H1 (cell line): ENCODE data around the gene C17orf114. TPM values are rescaled to one million over a fixed set of nuclear protein-coding genes. Genes with fewer than 3 reads are reported as not detected.

Source experiments
- CREB1 ChIP-seq: IDR thresholded peaks from 2 replicates; pipeline ENCODE4 v1.6.1; 2012; ENCODE audit warnings: inconsistent platforms
- polyA plus RNA-seq, 7 experiments: library from polyadenylated mRNA; depleted of rRNA in 3 of 7; stranded (reverse) in 5 of 7; unstranded in 2 of 7; fragments of >200 nt in 5 of 7; fragments of 200-250 nt in 2 of 7; gene quantifications; 1 replicate in 5 of 7; 2 replicates in 1 of 7; 4 replicates in 1 of 7; pipeline versions ENCODE4 v1.2.1 to v1.2.3, GENCODE V29; 2011 to 2013; ENCODE audit warnings: missing spikeins in 2 of 7, mixed read lengths in 2 of 7
- total RNA-seq: library from RNA; stranded (reverse); fragmentation: NEBNext Ultra II Directional; extraction: Animal tissue kit (Norgen Biotek cat#: 25700); gene quantifications from 2 replicates; pipeline ENCODE4 v1.2.1, GENCODE V29; 2021

The C17orf114 gene

GRCh38 chr17:4751932-4752331 is 50.2 kb downstream of the C17orf114 start (continued):
- TF ChIP-seq CREB1, result no peak

Other genes starting within 250 kb of the C17orf114 start
- 151 and 153 TPM in 2 replicates for gene MYBBP1A, start 246.9 kb downstream of the C17orf114 start, total RNA-seq
- gene MYBBP1A, start 246.9 kb downstream of the C17orf114 start, polyA plus RNA-seq (2011; rRNA removed), result 46.8 and 79.9 TPM in 2 replicates
- not detected in 2 replicates for gene GGT6, start 241.8 kb downstream of the C17orf114 start, total RNA-seq
- gene GGT6, start 241.8 kb downstream of the C17orf114 start, polyA plus RNA-seq (2011; rRNA removed), result 0.18 and 0.30 TPM in 2 replicates
- 3.7 and 4.5 TPM in 2 replicates for gene SMTNL2, start 217.8 kb downstream of the C17orf114 start, total RNA-seq
- gene SMTNL2, start 217.8 kb downstream of the C17orf114 start, polyA plus RNA-seq (2011; rRNA removed), result 3.6 and 4.6 TPM in 2 replicates
- 1.5 TPM in 2 replicates for gene ALOX15, start 160.7 kb downstream of the C17orf114 start, total RNA-seq
- 1.7 and 2.2 TPM in 2 replicates for gene ALOX15, start 160.7 kb downstream of the C17orf114 start, polyA plus RNA-seq (2011; rRNA removed)
- 184 and 185 TPM in 2 replicates for gene PELP1, start 98.2 kb downstream of the C17orf114 start, total RNA-seq
- gene PELP1, start 98.2 kb downstream of the C17orf114 start, polyA plus RNA-seq (2011; rRNA removed), result 75.6 and 160 TPM in 2 replicates
- gene ARRB2, start 91.7 kb downstream of the C17orf114 start, total RNA-seq, result 95.6 and 101 TPM in 2 replicates
- 72.4 and 96.0 TPM in 2 replicates for gene ARRB2, start 91.7 kb downstream of the C17orf114 start, polyA plus RNA-seq (2011; rRNA removed)
- 18.8 and 21.6 TPM in 2 replicates for gene MED11, start 70.9 kb downstream of the C17orf114 start, total RNA-seq
- gene MED11, start 70.9 kb downstream of the C17orf114 start, polyA plus RNA-seq (2011; rRNA removed), result 36.0 and 40.0 TPM in 2 replicates
- gene ZMYND15, start 62.5 kb downstream of the C17orf114 start, total RNA-seq, result 0.48 and 0.58 TPM in 2 replicates
- 0.53 and 0.86 TPM in 2 replicates for gene ZMYND15, start 62.5 kb downstream of the C17orf114 start, polyA plus RNA-seq (2011; rRNA removed)
- gene CXCL16, start 62.4 kb downstream of the C17orf114 start, total RNA-seq, result 3.5 and 3.9 TPM in 2 replicates
- 4.8 and 5.2 TPM in 2 replicates for gene CXCL16, start 62.4 kb downstream of the C17orf114 start, polyA plus RNA-seq (2011; rRNA removed)
- gene TM4SF5, start 30.4 kb downstream of the C17orf114 start, total RNA-seq, result not detected in 2 replicates
- gene TM4SF5, start 30.4 kb downstream of the C17orf114 start, polyA plus RNA-seq (2011; rRNA removed), result not detected in 2 replicates
- gene VMO1, start 16.0 kb downstream of the C17orf114 start, total RNA-seq, result not detected in 2 replicates
- 0.30 and 0.78 TPM in 2 replicates for gene VMO1, start 16.0 kb downstream of the C17orf114 start, polyA plus RNA-seq (2011; rRNA removed)
- gene GLTPD2, start 13.4 kb downstream of the C17orf114 start, total RNA-seq, result not detected in 2 replicates
- gene GLTPD2, start 13.4 kb downstream of the C17orf114 start, polyA plus RNA-seq (2011; rRNA removed), result 0.06 TPM in 1 of 2 replicates, not detected in the other
- gene PSMB6, start 6.2 kb downstream of the C17orf114 start, total RNA-seq, result 264 and 278 TPM in 2 replicates
- 635 and 737 TPM in 2 replicates for gene PSMB6, start 6.2 kb downstream of the C17orf114 start, polyA plus RNA-seq (2011; rRNA removed)
- gene PLD2, start 4.8 kb upstream of the C17orf114 start, total RNA-seq, result 48.4 and 53.0 TPM in 2 replicates
- gene PLD2, start 4.8 kb upstream of the C17orf114 start, polyA plus RNA-seq (2011; rRNA removed), result 44.3 and 59.8 TPM in 2 replicates
- gene MINK1, start 31.0 kb upstream of the C17orf114 start, total RNA-seq, result 74.4 and 77.7 TPM in 2 replicates
- 26.9 and 44.8 TPM in 2 replicates for gene MINK1, start 31.0 kb upstream of the C17orf114 start, polyA plus RNA-seq (2011; rRNA removed)
- gene C17orf107, start 97.2 kb upstream of the C17orf114 start, total RNA-seq, result 0.38 and 0.39 TPM in 2 replicates
- gene C17orf107, start 97.2 kb upstream of the C17orf114 start, polyA plus RNA-seq (2011; rRNA removed), result 0.45 and 0.67 TPM in 2 replicates
- 0.15 and 0.40 TPM in 2 replicates for gene CHRNE, start 100.8 kb upstream of the C17orf114 start, total RNA-seq
- 0.33 and 0.63 TPM in 2 replicates for gene CHRNE, start 100.8 kb upstream of the C17orf114 start, polyA plus RNA-seq (2011; rRNA removed)
- not detected in 2 replicates for gene GP1BA, start 129.9 kb upstream of the C17orf114 start, total RNA-seq
- not detected in 2 replicates for gene GP1BA, start 129.9 kb upstream of the C17orf114 start, polyA plus RNA-seq (2011; rRNA removed)
- gene SLC25A11, start 137.7 kb upstream of the C17orf114 start, total RNA-seq, result 55.9 and 65.2 TPM in 2 replicates
- 97.0 and 136 TPM in 2 replicates for gene SLC25A11, start 137.7 kb upstream of the C17orf114 start, polyA plus RNA-seq (2011; rRNA removed)
- gene RNF167, start 137.9 kb upstream of the C17orf114 start, total RNA-seq, result 140 and 147 TPM in 2 replicates
- 281 and 284 TPM in 2 replicates for gene RNF167, start 137.9 kb upstream of the C17orf114 start, polyA plus RNA-seq (2011; rRNA removed)
- gene PFN1, start 146.2 kb upstream of the C17orf114 start, total RNA-seq, result 1,355 and 1,387 TPM in 2 replicates
- 1,949 and 2,147 TPM in 2 replicates for gene PFN1, start 146.2 kb upstream of the C17orf114 start, polyA plus RNA-seq (2011; rRNA removed)
- gene ENO3, start 148.8 kb upstream of the C17orf114 start, total RNA-seq, result 24.1 and 25.7 TPM in 2 replicates
- gene ENO3, start 148.8 kb upstream of the C17orf114 start, polyA plus RNA-seq (2011; rRNA removed), result 25.0 and 36.4 TPM in 2 replicates
- 81.9 and 83.6 TPM in 2 replicates for gene SPAG7, start 165.5 kb upstream of the C17orf114 start, total RNA-seq
- gene SPAG7, start 165.5 kb upstream of the C17orf114 start, polyA plus RNA-seq (2011; rRNA removed), result 74.2 and 82.1 TPM in 2 replicates
- 11.4 and 12.0 TPM in 2 replicates for gene CAMTA2, start 185.3 kb upstream of the C17orf114 start, total RNA-seq
- gene CAMTA2, start 185.3 kb upstream of the C17orf114 start, polyA plus RNA-seq (2011; rRNA removed), result 5.5 and 13.7 TPM in 2 replicates
- 1.1 and 1.4 TPM in 2 replicates for gene INCA1, start 195.2 kb upstream of the C17orf114 start, total RNA-seq
- gene INCA1, start 195.2 kb upstream of the C17orf114 start, polyA plus RNA-seq (2011; rRNA removed), result 0.80 and 0.89 TPM in 2 replicates
- gene KIF1C, start 195.6 kb upstream of the C17orf114 start, total RNA-seq, result 114 and 118 TPM in 2 replicates
- 14.3 and 28.7 TPM in 2 replicates for gene KIF1C, start 195.6 kb upstream of the C17orf114 start, polyA plus RNA-seq (2011; rRNA removed)
- gene SLC52A1, start 233.1 kb upstream of the C17orf114 start, total RNA-seq, result 0.61 and 0.63 TPM in 2 replicates
- gene SLC52A1, start 233.1 kb upstream of the C17orf114 start, polyA plus RNA-seq (2011; rRNA removed), result 0.67 and 1.2 TPM in 2 replicates